ENCODE measurements around the gene TLL2.
"Not testable (repeated sequence)": the region's sequence is repeated elsewhere in the genome, so short reads cannot be mapped to it uniquely, and the experiment has no call there.

TLL2 gene

GRCh38 chr10:96513698-96514561 is at the start of gene TLL2:
TLL2 (minus strand) TSS chr10:96513926; CDS start chr10:96513685, 241 bp downstream.
- peak; percentile 75 for DNase-seq

DNA sequence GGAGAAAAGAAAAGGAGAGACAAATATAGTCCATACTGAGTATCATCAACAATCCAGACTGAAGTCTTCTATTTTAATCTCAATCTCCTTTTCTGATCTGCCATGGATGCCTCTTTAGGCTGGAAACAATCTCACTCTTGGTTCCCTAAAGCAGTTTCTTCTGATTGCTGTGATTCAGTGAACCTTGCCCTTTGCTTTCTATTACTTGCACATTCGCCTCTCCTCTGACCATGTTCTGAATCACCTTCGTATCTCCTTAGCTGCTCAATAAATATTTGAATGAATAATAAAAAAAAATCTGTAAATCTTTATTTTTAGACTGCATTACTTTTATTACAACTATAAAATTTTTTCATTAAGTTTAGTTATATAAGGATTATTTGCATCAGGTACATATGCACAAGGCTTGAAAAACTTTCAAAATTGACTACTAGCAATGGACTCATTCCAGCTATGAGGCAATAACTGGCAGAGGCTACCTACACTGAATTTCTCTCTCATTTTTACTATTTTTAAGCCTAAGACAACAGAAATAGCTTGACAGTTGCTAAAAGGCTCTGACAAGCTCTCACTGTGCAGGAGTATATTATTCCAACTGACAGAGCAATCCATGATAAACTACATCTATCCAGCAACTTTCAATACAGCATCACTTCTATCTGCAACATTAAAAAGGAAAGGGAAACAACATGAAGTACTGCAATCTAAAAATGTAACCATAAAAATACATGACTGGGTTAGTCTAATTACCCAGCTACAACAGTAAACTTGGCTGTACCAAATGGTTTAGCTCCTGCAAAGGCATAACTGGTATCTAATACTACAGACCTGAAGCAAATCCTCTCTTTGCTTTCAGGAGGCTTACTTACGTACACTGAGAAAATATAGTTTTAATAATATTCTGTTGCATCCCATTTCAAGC is 47.5 kb upstream of the TLL2 start:
- DNase-seq: no peak

- no peak for DNase-seq
These were observed 46.8 kb upstream of the TLL2 start for GRCh38 chr10:96560489-96560888.

GRCh38 chr10:96556003-96556402 is 42.3 kb upstream of the TLL2 start:
- DNase-seq: no peak

DNA sequence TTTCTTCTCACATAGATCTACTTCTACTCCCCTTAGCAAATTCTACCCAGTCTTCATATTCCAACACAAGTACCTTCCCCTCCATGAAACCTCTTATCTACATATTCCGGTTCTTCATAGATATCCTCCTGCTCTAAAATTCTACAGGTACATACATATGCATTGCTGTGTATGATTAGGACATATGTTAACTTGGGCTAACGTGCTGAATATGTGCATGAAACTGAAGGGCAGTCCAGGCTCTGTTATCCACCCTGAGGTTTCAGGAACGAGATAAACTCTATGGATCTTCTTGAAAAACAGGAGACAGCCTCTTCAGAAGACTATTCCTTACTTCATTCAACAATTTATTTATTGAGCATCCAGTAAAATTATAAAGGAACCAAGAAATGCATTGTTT is 41.6 kb upstream of the TLL2 start:
- no peak for DNase-seq

- no peak for DNase-seq
These were observed 34.9 kb upstream of the TLL2 start for GRCh38 chr10:96548589-96548988.

GRCh38 chr10:96545558-96545957 is 31.8 kb upstream of the TLL2 start:
- DNase-seq: not testable (repeated sequence)

GRCh38 chr10:96541921-96542320 is 28.2 kb upstream of the TLL2 start:
- no peak for DNase-seq

GRCh38 chr10:96540240-96540639 is 26.5 kb upstream of the TLL2 start:
- DNase-seq: no peak

GRCh38 chr10:96538683-96539082 is 25.0 kb upstream of the TLL2 start:
- DNase-seq: no peak

GRCh38 chr10:96536129-96536528 is 22.4 kb upstream of the TLL2 start:
- DNase-seq: no peak

DNA sequence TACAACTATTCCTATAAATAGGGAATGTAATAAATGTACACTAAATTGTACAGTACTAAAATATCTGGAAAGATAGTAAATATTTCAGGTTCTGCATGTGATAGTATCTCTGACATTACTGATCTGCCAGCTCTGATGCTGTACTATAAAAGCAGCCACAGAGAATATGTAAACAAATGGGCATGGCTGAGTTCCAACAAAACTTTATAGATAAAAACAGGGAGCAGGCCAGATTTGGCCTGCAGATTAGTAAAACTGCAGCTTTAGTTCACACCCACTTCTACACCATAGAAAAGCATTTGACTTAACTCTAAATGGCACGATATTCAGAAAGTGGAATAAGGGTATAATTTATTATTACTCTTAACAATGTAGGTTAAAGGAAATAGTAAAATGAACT is 18.8 kb upstream of the TLL2 start:
- no peak for DNase-seq

- no peak for DNase-seq
These were observed 16.0 kb upstream of the TLL2 start for GRCh38 chr10:96529634-96530279.

DNA sequence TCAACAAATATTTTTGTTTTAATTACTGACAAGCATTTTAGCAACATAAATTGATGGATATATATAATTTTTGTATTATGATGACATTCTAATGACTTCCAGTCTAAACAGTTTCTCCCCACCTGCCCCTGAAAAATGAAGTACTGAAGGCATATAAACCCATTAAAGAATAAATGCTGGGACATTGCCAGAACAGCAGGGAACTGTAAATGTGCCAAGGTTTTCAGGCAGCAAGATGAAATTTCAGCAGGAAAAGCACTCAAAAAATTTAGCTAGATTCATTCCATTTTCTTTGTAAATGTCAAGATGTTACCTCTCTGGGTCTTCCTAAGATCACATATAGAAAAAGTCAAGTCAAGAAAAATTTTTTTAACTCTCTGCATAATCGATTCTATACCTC is 11.0 kb upstream of the TLL2 start:
- DNase-seq: no peak

GRCh38 chr10:96517284-96517683 is 3.6 kb upstream of the TLL2 start:
- DNase-seq: no peak

GRCh38 chr10:96516337-96516736 is 2.6 kb upstream of the TLL2 start:
- no peak for DNase-seq

- DNase-seq: no peak
These were observed 425 bp downstream of the TLL2 start for GRCh38 chr10:96513305-96513697.

DNA sequence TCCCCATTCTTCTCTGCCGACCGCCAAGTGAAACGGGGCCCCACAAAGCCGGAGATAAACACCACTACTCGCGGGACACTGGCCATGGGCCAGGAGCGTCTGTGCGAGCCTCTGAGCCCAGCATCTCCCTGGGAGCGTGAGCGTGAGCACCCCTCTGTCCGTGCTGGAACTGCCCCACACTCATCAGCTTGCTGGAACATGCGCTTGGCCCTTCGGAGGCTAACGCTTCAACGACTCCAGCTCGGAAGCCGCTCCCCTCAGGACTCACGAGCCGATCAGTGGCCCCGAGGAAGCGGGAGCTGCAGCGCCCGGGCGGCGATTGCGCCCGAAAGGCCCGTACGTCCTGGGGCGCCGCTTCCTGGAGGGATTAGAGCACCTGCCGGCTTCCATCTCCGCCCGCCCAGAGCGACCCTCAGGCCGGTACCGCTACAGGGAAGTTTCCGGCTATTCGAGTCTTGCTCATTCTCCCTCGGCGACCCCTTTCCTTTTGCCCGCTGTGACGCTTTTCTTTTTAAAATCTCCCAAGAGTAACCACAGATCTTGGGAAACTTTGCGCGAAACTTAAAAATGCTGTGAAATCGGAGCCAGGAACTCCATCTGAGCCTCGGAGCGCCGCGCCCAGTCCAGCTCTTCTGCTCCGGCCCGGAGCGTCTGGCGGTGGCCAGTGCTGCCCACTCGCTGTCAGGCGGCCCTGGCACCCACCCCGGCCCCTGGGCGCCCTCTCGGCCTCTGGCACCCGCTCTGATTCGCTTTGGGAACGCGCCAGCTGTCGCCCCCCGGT is 1.0 kb downstream of the TLL2 start:
- no peak for DNase-seq

- no peak for DNase-seq
These were observed 2.4 kb downstream of the TLL2 start for GRCh38 chr10:96511044-96511945.

GRCh38 chr10:96509017-96509641 is 4.6 kb downstream of the TLL2 start:
- DNase-seq: no peak

GRCh38 chr10:96507044-96507443 is 6.7 kb downstream of the TLL2 start:
- no peak for DNase-seq

All from DMS 273 treated with DMSO at 0.1 percent for 48 hours (cell line).